SU-DHL-6 (cell line): ENCODE measurements around the gene STEAP3.

Experiments
- H2AFZ ChIP-seq: fragments of 200-600 bp; sonication (generic); 2 replicates; pipeline ENCODE4 v1.6.1; 2014; ENCODE audit warnings: low read depth, mild to moderate bottlenecking, moderate library complexity, mixed read lengths, antibody characterized with exemption, low read length; ENCODE audit not compliant: severe bottlenecking
- H3F3A ChIP-seq: fragments of 200-600 bp; shearing (Covaris generic); 2 replicates; pipeline ENCODE4 v1.6.0; 2016; ENCODE audit warnings: antibody characterized with exemption, mild to moderate bottlenecking; ENCODE audit not compliant: insufficient read depth
- H3K27ac ChIP-seq: fragments of 200-600 bp; sonication (generic); 2 replicates; pipeline ENCODE4 v1.5.1; 2016; ENCODE audit warnings: low read depth, mild to moderate bottlenecking, low read length, moderate library complexity, mixed read lengths
- H3K27me3 ChIP-seq: fragments of 200-600 bp; sonication (generic), shearing (Covaris generic); 2 replicates; pipeline ENCODE4 v1.6.0; 2014; ENCODE audit warnings: mild to moderate bottlenecking, low read length
- H3K36me3 ChIP-seq: fragments of 200-600 bp; sonication (generic); 2 replicates; pipeline ENCODE4 v1.6.1; 2014; ENCODE audit warnings: mild to moderate bottlenecking, low read length, mixed read lengths
- H3K4me2 ChIP-seq: fragments of 300-600, 200-600 bp; shearing (Covaris generic), sonication (generic); 2 replicates; pipeline ENCODE4 v1.6.0; 2014; ENCODE audit warnings: low read length, low read depth, mild to moderate bottlenecking; ENCODE audit not compliant: poor library complexity, severe bottlenecking
- H3K4me3 ChIP-seq: fragments of 200-600 bp; sonication (generic); 2 replicates; pipeline ENCODE4 v1.5.1; 2014; ENCODE audit warnings: antibody characterized with exemption, low read length, mild to moderate bottlenecking, mixed read lengths; ENCODE audit not compliant: insufficient read depth, poor library complexity, severe bottlenecking
- H3K79me2 ChIP-seq: fragments of 200-600 bp; sonication (generic); 2 replicates; pipeline ENCODE4 v1.6.1; 2014; ENCODE audit warnings: mild to moderate bottlenecking, low read length, moderate library complexity; ENCODE audit not compliant: insufficient read depth
- H3K9ac ChIP-seq: fragments of 200-600 bp; sonication (generic); 2 replicates; pipeline ENCODE4 v1.7.0; 2014; ENCODE audit warnings: mild to moderate bottlenecking, low read length
- H3K9me2 ChIP-seq: fragments of 200-600 bp; sonication (generic); replicated peaks from 2 replicates; pipeline ENCODE4 v1.6.1; 2014; ENCODE audit warnings: low read length; ENCODE audit not compliant: insufficient read depth
- H3K9me3 ChIP-seq: fragments of 200-600 bp; sonication (generic); 2 replicates; pipeline ENCODE4 v1.6.1; 2014; ENCODE audit warnings: low read length, mixed read lengths; ENCODE audit not compliant: insufficient read depth
- H4K20me1 ChIP-seq: fragments of 200-600 bp; sonication (generic); 2 replicates; pipeline ENCODE4 v1.6.1; 2014; ENCODE audit warnings: low read depth, mild to moderate bottlenecking, antibody characterized with exemption, low read length, moderate library complexity, mixed read lengths
- EZH2phosphoT487 ChIP-seq: fragments of 200-600 bp; sonication (generic), shearing (Covaris generic); conservative IDR thresholded peaks from 2 replicates; pipeline ENCODE4 v1.6.1; 2018; ENCODE audit warnings: mild to moderate bottlenecking, antibody characterized with exemption, low read length, moderate library complexity, mixed read lengths
- TF ChIP-seq, protein P1 (sequence below): fragments of 200-600 bp; sonication (generic); IDR thresholded peaks from one replicate; pipeline ENCODE4 v1.5.1; 2017; ENCODE audit warnings: antibody characterized with exemption, mild to moderate bottlenecking, low read length, moderate library complexity; ENCODE audit not compliant: insufficient read depth, poor library complexity, severe bottlenecking

STEAP3 gene

GRCh38 chr2:119195887-119196286 is 27.7 kb upstream of the STEAP3 start:
- Histone ChIP-seq H3K27me3 (no peaks in the 10 kb centered on the region), H3K4me2 (no peak overlapping the region), H3K27ac (no peak overlapping the region), H3F3A (no peaks in the 10 kb centered on the region), H2AFZ (no peak overlapping the region), H3K79me2 (no peaks in the 10 kb centered on the region), H3K9me2 (no peaks in the 10 kb centered on the region), H3K9ac (no peak overlapping the region), H3K9me3 (no peaks in the 10 kb centered on the region), H3K4me3 (no peak overlapping the region), H4K20me1 (no peaks in the 10 kb centered on the region), H3K36me3 (no peaks in the 10 kb centered on the region)
- no peak for TF ChIP-seq EZH2phosphoT487
- TF ChIP-seq, protein P1, sequence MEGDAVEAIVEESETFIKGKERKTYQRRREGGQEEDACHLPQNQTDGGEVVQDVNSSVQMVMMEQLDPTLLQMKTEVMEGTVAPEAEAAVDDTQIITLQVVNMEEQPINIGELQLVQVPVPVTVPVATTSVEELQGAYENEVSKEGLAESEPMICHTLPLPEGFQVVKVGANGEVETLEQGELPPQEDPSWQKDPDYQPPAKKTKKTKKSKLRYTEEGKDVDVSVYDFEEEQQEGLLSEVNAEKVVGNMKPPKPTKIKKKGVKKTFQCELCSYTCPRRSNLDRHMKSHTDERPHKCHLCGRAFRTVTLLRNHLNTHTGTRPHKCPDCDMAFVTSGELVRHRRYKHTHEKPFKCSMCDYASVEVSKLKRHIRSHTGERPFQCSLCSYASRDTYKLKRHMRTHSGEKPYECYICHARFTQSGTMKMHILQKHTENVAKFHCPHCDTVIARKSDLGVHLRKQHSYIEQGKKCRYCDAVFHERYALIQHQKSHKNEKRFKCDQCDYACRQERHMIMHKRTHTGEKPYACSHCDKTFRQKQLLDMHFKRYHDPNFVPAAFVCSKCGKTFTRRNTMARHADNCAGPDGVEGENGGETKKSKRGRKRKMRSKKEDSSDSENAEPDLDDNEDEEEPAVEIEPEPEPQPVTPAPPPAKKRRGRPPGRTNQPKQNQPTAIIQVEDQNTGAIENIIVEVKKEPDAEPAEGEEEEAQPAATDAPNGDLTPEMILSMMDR: no peak

DNA sequence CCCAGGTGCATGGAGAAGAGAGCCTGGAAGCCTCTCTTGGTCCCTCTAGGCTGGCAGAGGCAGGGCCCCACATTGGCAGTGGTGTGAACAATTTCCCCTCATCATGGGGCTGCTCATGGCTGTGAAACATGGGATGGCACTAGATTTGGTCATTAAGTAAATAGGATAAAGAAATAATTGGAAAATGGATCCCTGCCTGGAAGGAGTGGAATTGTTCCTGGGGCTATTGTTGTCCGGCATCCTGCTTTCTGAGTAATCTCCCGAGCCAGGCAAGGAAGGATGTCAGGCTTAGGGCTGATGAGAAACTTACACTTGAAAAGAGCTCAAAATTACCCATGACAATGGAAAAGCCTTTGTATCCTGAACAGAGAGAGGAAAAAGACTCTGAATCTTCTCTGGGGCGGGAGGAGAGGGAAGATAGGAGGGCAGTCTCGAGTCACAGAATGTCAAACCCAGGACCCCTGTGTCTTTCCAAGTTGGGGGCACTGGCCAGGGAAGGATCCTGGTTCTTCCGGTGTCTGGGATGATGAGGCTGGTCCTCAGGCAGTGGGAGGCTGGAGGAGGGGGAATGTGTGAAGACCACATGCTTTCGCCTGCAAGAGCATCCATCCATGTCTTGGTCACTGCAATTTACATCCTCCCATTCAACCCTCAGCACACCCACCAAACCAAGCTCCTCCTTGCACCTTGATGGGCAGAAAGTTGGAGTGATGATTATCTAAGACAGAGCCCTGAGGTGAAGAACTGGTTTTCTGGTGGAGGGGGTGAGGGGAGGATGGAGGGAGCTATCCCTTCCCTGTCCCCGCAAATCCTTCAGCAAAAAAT is 27.1 kb upstream of the STEAP3 start:
- Histone ChIP-seq H3K4me2 (no peak overlapping the region), H3F3A (no peaks in the 10 kb centered on the region), H3K79me2 (no peaks in the 10 kb centered on the region), H3K9me3 (no peaks in the 10 kb centered on the region), H3K36me3 (no peaks in the 10 kb centered on the region), H3K4me3 (no peak overlapping the region), H3K27me3 (no peaks in the 10 kb centered on the region), H3K9me2 (no peaks in the 10 kb centered on the region), H3K9ac (no peak overlapping the region), H3K27ac (no peak overlapping the region), H4K20me1 (no peaks in the 10 kb centered on the region), H2AFZ (no peak overlapping the region)
- TF ChIP-seq EZH2phosphoT487: no peak
- TF ChIP-seq, protein P1: no peak

GRCh38 chr2:119197126-119197405 is 26.6 kb upstream of the STEAP3 start:
- no peak overlapping the region for H3K9ac ChIP-seq
- no peaks in the 10 kb centered on the region for H3K27me3 ChIP-seq
- no peaks in the 10 kb centered on the region for H3K79me2 ChIP-seq
- H3K4me2 ChIP-seq: no peak overlapping the region
- no peaks in the 10 kb centered on the region for H4K20me1 ChIP-seq
- H3K9me3 ChIP-seq: no peaks in the 10 kb centered on the region
- H2AFZ ChIP-seq: no peak overlapping the region
- no peak for TF ChIP-seq EZH2phosphoT487
- no peak overlapping the region for H3K4me3 ChIP-seq
- H3K36me3 ChIP-seq: no peaks in the 10 kb centered on the region
- no peak overlapping the region for H3K27ac ChIP-seq
- no peaks in the 10 kb centered on the region for H3F3A ChIP-seq
- no peaks in the 10 kb centered on the region for H3K9me2 ChIP-seq

DNA sequence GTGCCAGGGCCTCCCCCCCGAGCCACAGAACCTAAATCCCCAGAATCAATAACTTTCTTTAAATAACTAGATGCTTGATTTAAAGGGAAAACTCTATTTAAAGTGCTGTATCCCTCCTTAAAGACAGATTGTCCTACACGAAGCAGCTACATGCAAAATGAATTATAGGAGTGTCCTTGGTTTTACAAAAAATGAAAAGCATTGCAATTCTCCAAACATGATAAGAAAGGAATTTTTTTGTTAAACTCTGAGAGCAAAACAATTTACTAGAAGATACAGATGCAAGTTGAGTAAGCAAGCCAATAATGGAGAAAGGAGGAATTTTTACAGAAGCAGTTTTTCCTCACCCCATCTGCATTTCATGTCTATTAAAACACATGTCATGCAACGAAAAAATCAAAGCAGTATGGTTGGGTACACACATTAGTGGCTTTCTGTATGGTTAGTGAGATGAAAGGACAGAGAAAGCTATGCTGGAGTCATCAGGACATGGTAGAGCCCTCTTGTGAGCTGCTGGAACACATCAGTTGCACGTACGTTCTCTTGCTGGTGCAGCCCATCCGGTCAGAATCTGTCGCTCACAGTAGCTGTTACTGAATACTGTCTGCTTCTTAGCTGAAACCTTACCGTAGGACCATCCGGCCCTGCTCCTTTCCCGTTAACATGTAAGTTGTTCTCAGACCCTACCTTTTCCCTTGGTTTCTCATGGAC is 25.9 kb upstream of the STEAP3 start:
- H4K20me1 ChIP-seq: no peaks in the 10 kb centered on the region
- H3K27ac ChIP-seq: no peak overlapping the region
- no peaks in the 10 kb centered on the region for H3K9me2 ChIP-seq
- no peaks in the 10 kb centered on the region for H3K27me3 ChIP-seq
- H3K9me3 ChIP-seq: no peaks in the 10 kb centered on the region
- no peaks in the 10 kb centered on the region for H3K36me3 ChIP-seq
- H3K9ac ChIP-seq: no peak overlapping the region
- TF ChIP-seq, protein P1: no peak
- TF ChIP-seq EZH2phosphoT487: no peak
- no peaks in the 10 kb centered on the region for H3F3A ChIP-seq
- H2AFZ ChIP-seq: no peak overlapping the region
- H3K4me3 ChIP-seq: no peak overlapping the region
- no peaks in the 10 kb centered on the region for H3K79me2 ChIP-seq
- no peak overlapping the region for H3K4me2 ChIP-seq
